ENCODE results near the gene ENTHD1.
A peak's percentile ranks its signal among the peaks of the same experiment; 100 is the strongest.

Gene ENTHD1

GRCh38 chr22:39714321-39714720 is 179.2 kb downstream of the ENTHD1 start:
- no peak for TF ChIP-seq CTCF (IDR thresholded peaks at IDR 0.05; ENCODE audit: control insufficient read depth, extremely low read depth, insufficient read depth)

GRCh38 chr22:39713799-39714290 is 179.7 kb downstream of the ENTHD1 start:
- TF ChIP-seq CTCF (IDR thresholded peaks at IDR 0.05; ENCODE audit: control insufficient read depth, extremely low read depth, insufficient read depth), result no peak
- no peak for DNase-seq (ENCODE audit: low read depth)
- H3K4me3 ChIP-seq (ENCODE audit: low read depth, low read length), result no peak overlapping the region

More at GRCh38 chr22:39714321-39714720, 179.2 kb downstream of the ENTHD1 start:
- H3K4me3 ChIP-seq (ENCODE audit: low read depth, low read length), result no peak overlapping the region
- no peak for DNase-seq (ENCODE audit: low read depth)

GRCh38 chr22:39712751-39713525 is 180.6 kb downstream of the ENTHD1 start:
- H3K4me3 ChIP-seq (ENCODE audit: low read depth, low read length), result no peak overlapping the region
- no peak for TF ChIP-seq CTCF (IDR thresholded peaks at IDR 0.05; ENCODE audit: control insufficient read depth, extremely low read depth, insufficient read depth)
- no peak for DNase-seq (ENCODE audit: low read depth)

- DNase-seq (ENCODE audit: low read depth), result no peak
- no peak overlapping the region for H3K4me3 ChIP-seq (ENCODE audit: low read depth, low read length)
- TF ChIP-seq CTCF (IDR thresholded peaks at IDR 0.05; ENCODE audit: control insufficient read depth, extremely low read depth, insufficient read depth), result no peak
Observed at GRCh38 chr22:39712081-39712480, 181.5 kb downstream of the ENTHD1 start.

GRCh38 chr22:39710380-39711150 is 183.0 kb downstream of the ENTHD1 start:
- TF ChIP-seq CTCF (IDR thresholded peaks at IDR 0.05; ENCODE audit: control insufficient read depth, extremely low read depth, insufficient read depth), result no peak
- H3K4me3 ChIP-seq (ENCODE audit: low read depth, low read length), result no peak overlapping the region
- peak; percentile 11 for DNase-seq (ENCODE audit: low read depth)

- TF ChIP-seq CTCF (IDR thresholded peaks at IDR 0.05; ENCODE audit: control insufficient read depth, extremely low read depth, insufficient read depth), result no peak
- H3K4me3 ChIP-seq (ENCODE audit: low read depth, low read length), result no peak overlapping the region
- DNase-seq (ENCODE audit: low read depth), result no peak
Observed at GRCh38 chr22:39707816-39708215, 185.7 kb downstream of the ENTHD1 start.
